HFF-Myc (cell line): Measurements from ENCODE around the gene STK33.

ENCODE experiments used
- DNase-seq: peaks from one replicate; pipeline ENCODE4 v3.0.0-alpha.2; 2011; ENCODE audit warnings: low read depth; ENCODE audit errors: extremely low read depth
- H3K4me3 ChIP-seq: replicated peaks from 2 replicates; pipeline ENCODE4 v1.5.1; 2011; ENCODE audit warnings: low read depth, mild to moderate bottlenecking, control low read depth, low read length
- CTCF ChIP-seq: IDR thresholded peaks from 2 replicates; pipeline ENCODE4 v1.5.1; 2012; ENCODE audit warnings: mild to moderate bottlenecking, low read depth, low read length, control low read depth; ENCODE audit errors: missing control alignments

Gene STK33

DNA sequence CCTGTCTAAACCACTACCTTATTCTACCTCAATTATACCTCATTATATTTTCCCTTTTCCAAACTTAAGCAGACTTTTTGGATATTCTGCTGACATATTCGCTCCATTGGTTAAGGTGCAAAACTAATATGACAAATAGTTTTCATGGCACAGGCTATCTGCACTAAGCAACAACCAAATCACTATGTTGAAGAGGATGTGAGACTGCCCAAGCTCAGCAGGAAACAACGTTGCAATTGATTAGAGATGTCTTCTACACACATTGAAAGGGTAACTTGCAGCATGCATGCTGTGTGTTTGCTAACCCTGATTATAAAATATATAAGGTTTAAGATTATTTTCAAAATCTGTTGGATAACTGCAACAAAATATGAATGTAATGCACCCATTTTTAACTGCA, 61.6 kb downstream of the STK33 start:
- DNase-seq: no peak
- TF ChIP-seq CTCF: no peak
- no peak overlapping the region for H3K4me3 ChIP-seq

- no peak overlapping the region for H3K4me3 ChIP-seq
- TF ChIP-seq CTCF: no peak
- DNase-seq: no peak
These were observed 62.0 kb downstream of the STK33 start for GRCh38 chr11:8531982-8532381.

GRCh38 chr11:8531312-8531711, 62.7 kb downstream of the STK33 start:
- DNase-seq: peak; percentile 24
- no peak overlapping the region for H3K4me3 ChIP-seq
- no peak for TF ChIP-seq CTCF

DNA sequence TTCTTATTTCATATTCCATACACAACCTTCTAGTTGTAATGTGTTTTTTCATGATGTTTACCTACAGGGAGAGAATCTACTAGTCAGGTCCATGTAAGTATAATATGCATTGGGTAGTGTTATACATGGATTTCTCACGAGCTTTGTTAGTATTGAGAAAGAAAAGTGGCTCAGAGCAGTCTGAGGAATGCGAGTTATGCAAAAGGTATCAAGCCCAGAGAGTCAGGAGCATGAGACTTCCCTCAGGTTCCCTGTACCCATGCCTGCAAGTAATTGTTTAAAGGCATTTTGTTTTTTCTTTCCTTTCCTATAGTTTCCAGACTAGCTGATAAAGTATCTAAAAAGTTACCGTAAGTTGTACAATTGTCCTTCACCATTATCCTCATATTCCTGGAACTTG, 66.1 kb downstream of the STK33 start:
- no peak overlapping the region for H3K4me3 ChIP-seq
- DNase-seq: no peak
- no peak for TF ChIP-seq CTCF

DNA sequence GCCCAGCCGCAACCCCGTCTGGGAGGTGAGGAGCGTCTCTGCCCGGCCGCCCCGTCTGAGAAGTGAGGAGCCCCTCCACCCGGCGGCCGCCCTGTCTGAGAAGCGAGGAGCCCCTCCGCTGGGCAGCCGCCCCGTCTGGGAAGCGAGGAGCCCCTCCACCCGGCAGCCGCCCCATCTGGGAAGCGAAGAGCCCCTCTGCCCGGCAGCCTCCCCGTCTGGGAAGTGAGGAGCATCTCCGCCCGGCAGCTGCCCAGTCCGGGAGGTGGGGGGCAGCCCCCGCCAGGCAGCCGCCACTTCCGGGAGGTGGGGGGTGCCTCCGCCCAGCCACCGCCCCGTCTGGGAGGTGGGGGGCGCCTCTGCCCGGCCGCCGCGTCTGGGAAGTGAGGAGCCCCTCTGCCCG, 70.6 kb downstream of the STK33 start:
- no peak overlapping the region for H3K4me3 ChIP-seq
- TF ChIP-seq CTCF: no peak
- no peak for DNase-seq

- TF ChIP-seq CTCF: no peak
- DNase-seq: no peak
These were observed 81.5 kb downstream of the STK33 start for GRCh38 chr11:8512547-8512946.

GRCh38 chr11:8503910-8504364, 90.1 kb downstream of the STK33 start:
- DNase-seq: no peak
- no peak overlapping the region for H3K4me3 ChIP-seq
- no peak for TF ChIP-seq CTCF

More at GRCh38 chr11:8512547-8512946, 81.5 kb downstream of the STK33 start:
- no peak overlapping the region for H3K4me3 ChIP-seq
